SIG-M5 treated with dmso at 0.1 percent for 504 hours (cell line): Measurements from ENCODE around the gene DHX57.

Experiments
- DNase-seq: peaks from one replicate; lab custom pipeline; 2025; ENCODE audit not compliant: unreplicated experiment; lab: John Stamatoyannopoulos, UW

The DHX57 gene, protein sequence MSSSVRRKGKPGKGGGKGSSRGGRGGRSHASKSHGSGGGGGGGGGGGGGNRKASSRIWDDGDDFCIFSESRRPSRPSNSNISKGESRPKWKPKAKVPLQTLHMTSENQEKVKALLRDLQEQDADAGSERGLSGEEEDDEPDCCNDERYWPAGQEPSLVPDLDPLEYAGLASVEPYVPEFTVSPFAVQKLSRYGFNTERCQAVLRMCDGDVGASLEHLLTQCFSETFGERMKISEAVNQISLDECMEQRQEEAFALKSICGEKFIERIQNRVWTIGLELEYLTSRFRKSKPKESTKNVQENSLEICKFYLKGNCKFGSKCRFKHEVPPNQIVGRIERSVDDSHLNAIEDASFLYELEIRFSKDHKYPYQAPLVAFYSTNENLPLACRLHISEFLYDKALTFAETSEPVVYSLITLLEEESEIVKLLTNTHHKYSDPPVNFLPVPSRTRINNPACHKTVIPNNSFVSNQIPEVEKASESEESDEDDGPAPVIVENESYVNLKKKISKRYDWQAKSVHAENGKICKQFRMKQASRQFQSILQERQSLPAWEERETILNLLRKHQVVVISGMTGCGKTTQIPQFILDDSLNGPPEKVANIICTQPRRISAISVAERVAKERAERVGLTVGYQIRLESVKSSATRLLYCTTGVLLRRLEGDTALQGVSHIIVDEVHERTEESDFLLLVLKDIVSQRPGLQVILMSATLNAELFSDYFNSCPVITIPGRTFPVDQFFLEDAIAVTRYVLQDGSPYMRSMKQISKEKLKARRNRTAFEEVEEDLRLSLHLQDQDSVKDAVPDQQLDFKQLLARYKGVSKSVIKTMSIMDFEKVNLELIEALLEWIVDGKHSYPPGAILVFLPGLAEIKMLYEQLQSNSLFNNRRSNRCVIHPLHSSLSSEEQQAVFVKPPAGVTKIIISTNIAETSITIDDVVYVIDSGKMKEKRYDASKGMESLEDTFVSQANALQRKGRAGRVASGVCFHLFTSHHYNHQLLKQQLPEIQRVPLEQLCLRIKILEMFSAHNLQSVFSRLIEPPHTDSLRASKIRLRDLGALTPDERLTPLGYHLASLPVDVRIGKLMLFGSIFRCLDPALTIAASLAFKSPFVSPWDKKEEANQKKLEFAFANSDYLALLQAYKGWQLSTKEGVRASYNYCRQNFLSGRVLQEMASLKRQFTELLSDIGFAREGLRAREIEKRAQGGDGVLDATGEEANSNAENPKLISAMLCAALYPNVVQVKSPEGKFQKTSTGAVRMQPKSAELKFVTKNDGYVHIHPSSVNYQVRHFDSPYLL (N-terminal part only)

DNA sequence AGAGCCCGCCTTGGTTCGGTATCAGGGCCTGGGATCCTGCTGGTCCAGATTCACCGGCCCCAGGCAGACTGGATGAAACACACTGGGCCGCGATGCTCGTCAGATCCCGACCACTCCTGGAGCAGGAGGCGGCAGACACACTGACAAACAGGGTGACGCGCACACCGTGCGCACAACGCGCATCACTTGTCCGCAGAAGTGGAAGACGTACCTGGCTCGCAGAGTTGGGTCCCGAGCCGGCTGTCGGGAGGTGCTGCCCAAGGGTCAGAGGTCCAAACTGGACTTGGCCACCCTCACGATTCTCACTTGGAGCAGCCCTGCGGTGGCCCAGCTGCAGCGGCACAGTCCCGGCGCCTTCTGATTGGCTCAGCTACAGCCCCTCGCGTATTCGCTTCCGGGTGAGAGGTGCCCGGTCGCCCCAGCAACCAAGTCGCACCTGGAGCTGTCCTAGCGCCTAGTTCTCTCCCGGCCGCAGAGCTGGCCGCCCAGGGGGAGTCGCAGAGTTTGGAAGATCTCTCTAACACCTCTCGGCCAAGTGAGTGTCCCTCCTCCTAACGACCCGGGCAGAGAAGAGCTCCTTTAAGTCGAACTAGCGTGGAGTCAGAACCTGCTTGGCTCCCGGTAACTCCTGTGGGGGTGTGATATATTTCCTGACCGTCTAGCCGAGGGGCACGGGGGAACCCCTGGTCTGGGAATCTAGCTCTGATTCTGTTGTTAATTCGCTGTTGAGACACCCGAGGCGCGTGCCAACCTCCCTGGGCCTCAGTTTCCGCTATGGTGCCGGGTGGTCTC, at the start of gene DHX57, which contains the start of gene MORN2:
TSS of gene DHX57 (minus strand) at position 359 of the 792 bp plus-strand sequence. CDS start 7,529 bp downstream, outside the sequence.
TSS of gene MORN2 (plus strand) at position 401 of the 792 bp plus-strand sequence.
- DNase-seq, result peak; percentile 81

- no peak for DNase-seq
These were observed 47.2 kb upstream of the DHX57 start for GRCh38 chr2:38922902-38923301.

DNA sequence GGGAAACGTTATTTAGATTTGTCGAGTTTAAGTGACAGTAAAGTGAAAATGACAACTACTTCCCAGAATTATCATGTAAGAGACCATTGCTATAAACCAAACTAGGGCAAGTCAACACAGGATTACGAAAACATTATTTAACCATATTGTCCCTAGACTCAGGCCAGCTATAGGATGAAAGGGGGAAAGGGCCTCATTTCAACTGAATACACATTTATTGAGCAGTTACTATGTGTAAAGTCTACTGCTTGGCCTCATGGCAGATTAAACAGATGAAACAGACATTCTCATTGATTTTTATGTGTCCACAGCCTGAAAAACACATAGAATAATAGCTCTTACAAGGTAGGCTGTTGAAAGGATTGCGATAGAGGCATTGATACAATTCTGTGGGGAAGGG, 46.7 kb upstream of the DHX57 start:
- no peak for DNase-seq

- DNase-seq, result no peak
These were observed 36.9 kb upstream of the DHX57 start for GRCh38 chr2:38912619-38913018.

GRCh38 chr2:38911191-38911590, 35.5 kb upstream of the DHX57 start:
- DNase-seq, result no peak

DNA sequence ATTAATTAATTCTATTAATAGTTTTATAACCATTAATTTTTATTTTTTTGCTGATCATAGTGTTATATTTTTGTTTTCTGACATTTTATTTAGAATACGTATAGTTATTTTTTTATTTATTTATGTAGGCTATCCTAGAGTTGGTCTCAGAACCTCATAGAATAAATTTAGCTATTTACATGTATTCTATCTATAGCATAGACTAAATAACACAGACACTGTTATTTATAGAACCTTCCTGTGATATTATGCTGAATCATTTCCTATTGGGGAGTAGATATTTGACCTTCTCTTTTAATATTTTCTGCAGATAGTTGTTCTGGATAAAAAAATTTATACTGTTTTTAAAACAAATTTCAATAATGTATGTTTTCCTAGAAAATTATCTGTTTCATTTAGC, 34.1 kb upstream of the DHX57 start:
- DNase-seq, result no peak

- DNase-seq, result no peak
These were observed 32.2 kb upstream of the DHX57 start for GRCh38 chr2:38907743-38908562.

DNA sequence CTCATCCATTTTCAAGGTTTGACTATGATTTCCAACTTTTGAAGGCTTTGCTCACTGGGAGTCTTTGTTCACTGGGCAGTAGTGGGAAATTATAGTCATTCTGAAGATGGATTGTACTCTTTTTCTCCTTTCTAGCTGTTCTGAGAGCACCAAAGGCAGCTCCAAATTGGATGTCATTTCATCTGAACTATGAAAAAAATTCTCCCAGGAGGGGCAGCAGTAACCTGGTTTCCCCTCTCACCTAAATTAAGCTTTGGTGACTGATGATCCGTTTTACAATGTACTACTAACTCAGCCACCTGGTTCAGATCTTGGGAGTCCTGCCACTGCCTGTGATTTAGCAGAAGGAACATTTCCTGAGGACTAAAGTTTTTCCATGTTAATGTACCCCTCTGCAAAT, 31.5 kb upstream of the DHX57 start:
- DNase-seq, result no peak

GRCh38 chr2:38905251-38905650, 29.5 kb upstream of the DHX57 start:
- no peak for DNase-seq

DNA sequence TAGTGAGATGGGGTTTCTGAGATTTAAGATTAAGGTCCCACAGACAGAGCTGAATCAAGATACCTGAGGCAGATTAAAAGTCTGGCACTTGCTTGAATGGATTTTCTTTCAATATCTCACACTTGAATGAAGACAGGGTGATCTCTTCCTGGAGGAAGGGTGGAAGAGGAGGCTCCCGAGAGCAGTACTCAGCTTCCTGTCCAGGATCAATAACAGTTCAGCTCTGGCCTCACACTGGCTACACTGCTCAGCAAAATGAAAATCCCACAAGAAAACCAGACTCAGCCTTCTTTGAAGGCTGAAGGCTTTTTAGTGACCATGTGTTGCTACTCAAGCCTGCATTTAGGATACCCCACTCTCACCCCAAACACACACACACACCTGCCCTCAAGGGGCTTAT, 25.0 kb upstream of the DHX57 start:
- DNase-seq, result no peak

DNA sequence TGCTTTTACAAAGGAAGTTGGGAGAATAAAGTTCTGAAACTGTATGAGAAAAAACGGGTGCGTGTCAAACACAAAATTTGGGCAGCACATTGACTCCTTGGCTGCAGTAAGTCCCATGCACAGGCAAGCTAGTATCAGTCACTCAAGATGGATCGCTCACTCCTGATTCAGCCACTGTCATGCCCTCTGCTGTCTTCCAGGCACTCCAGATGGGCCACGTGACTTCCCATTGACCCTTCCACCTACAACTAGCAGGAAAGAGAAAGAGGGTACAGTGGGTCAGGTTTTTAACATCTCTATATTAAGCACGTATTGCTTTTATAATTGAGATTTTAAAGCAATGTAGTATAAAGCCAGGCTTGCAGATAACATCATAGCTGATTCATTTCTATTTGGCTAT, 22.5 kb upstream of the DHX57 start:
- no peak for DNase-seq

GRCh38 chr2:38892819-38893218, 17.1 kb upstream of the DHX57 start:
- DNase-seq, result no peak

DNA sequence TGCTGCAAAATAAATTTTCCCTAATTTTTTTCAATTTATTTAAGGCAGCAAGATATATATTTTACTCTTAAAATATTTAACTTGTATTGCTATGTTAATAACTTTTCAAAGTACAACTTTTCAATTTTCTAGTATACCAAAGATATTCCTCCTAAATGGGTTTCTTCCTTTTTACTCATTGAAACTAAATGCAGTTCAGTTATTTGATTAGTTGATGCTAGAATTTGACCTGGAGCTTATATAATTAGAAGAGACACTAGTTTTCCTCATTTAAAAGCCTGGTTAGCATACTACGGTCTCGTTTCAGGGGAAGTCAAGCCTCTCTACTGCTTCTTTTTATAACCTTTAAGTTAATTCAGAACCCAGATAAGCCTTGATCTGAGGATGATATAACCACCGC, 13.8 kb upstream of the DHX57 start, which contains the start of gene ARHGEF33:
TSS of gene ARHGEF33 (plus strand) at position 301 of the 400 bp plus-strand sequence. CDS start 29,573 bp downstream, outside the sequence.
- no peak for DNase-seq

DNA sequence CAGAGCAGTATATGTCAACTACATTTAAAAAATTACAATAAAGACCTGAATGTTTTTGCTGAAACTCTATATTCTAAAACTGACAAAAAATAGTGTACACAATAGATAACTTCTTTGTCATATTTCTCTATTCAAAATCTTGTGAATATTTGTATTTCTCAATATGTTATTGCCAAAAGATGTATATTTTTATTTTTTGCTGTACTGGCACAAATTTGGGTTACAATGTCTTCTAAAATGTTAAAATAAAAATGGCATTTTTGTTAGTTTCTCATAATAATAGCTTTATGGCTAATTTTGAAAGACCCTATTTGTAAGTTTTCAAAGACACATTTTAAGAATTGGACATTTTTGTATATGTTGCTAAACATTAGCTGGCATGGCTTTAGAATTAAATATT, 13.3 kb upstream of the DHX57 start:
- DNase-seq, result no peak

DNA sequence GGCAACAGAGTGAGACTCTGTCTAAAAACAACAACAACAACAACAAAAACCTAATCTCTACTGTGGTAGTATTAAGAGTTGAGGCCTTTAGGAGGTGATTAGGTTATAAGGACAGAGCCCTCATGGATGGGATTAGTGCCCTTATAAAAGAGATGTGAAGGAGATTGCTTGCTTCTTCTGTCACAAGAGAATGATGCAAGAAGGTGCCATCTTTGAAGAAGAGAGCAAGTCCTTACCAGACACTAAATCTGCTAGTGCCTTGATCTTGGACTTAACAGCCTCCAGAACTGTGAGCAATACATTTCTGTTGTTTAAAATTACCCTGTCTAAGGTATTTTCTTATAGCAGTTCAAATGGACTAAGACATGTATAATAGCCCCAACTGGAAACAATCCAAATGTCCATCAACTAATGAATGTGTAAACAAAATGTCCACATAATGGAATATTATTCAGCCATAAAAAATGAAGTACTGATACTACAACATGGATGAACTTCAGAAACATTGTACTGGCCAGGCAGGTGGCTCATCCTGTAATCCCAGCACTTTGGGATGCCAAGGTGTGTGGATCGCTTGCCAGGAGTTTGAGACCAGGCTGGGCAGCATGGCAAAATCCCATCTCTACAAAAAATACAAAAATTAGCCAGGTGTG, 12.3 kb upstream of the DHX57 start:
- no peak for DNase-seq

DNA sequence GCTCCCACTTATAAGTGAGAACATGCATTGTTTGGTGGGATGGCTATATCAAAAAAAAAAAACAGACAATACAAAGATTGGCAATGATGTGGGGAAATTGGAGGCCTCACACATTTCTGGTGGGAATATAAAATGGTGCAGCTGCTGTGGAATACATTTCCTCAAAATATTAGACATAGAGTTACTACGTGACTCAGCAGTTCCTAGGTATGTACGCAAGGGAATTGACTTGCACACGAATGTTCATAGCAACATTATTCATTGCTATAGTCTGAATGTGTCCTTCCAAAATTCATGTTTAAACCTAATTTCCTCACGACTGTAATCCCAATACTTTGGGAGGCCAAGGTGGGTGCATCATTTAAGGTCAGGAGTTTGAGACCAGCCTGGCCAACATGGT, 11.6 kb upstream of the DHX57 start:
- no peak for DNase-seq

- DNase-seq, result no peak
These were observed 10.3 kb upstream of the DHX57 start for GRCh38 chr2:38886063-38886462.

- no peak for DNase-seq
These were observed 673 bp upstream of the DHX57 start for GRCh38 chr2:38876407-38876806.

GRCh38 chr2:38875227-38875575, 533 bp downstream of the DHX57 start:
- DNase-seq, result no peak
